ENCODE results near the gene RPS18. TPM values are rescaled to one million over a fixed set of nuclear protein-coding genes. Genes with fewer than 3 reads are reported as not detected.

RPS18 gene
- total and polyA plus RNA-seq, 2 of the 13 experiments (the other 11 are each of a cell fraction or from before 2014, with no cell fraction given): 3,896 to 5,806 TPM

DNA sequence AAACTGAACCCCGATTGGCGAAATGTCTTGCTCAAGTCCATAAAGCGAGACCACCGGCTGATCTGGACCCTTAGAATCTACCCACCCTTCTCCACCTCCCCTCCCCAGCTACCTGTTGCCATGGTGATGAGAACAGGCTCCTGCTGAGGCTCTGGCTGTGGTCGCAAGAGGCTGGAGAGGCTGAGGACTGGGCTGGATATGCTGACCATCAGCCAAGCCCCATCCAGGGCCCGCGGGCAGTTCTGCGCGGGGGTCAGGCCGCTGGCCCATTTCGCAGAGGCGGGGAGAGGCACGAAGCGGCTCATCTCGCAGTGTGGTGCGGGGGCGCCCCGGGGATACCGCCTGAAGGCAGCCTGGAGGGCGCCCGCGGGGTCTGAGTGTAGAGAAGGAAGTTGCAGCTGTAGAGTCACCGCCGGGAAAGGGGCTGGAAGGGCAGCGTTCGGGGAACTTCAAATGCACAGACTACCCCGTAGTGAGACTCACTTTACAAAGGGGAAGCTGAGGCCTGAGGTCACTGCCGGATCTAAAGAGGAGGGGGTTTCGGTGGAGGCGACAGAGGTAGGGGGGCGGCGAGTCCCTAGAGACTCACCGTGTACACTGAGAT, 41.3 kb downstream of the RPS18 start:
- Histone ChIP-seq H3K27me3 (ENCODE audit: control insufficient read depth in 1 of 2, insufficient read depth in 2 of 2, low read length in 2 of 2) (no peaks in the 10 kb centered on the region; a peak in 1 of 5 replicates), H3K36me3 (replicated peaks in 1 of 2; ENCODE audit: control insufficient read depth in 1 of 2, insufficient read depth in 2 of 2, low read length in 2 of 2) (0 out of 5 replicates have a peak, but pooled peaks cover 0 to 2% of the 10 kb centered on the region in 2 experiments), H2AFZ (ENCODE audit: low read length) (peak overlapping the region; percentile 38), H3K27ac (ENCODE audit: extremely low read length, insufficient read depth, low read length) (peak overlapping the region; percentile 83), H3K79me2 (ENCODE audit: insufficient read depth, low read length) (peaks cover 20% of the 10 kb centered on the region), H4K20me1 (ENCODE audit: insufficient read depth, low read length) (peaks cover 3% of the 10 kb centered on the region; the same call in 1 of the 2 replicates), H3K4me2 (ENCODE audit: low read depth, low read length) (peak overlapping the region; percentile 94), H3K4me3 (replicated peaks in 1 of 3; ENCODE audit: insufficient read depth in 1 of 3, low read depth in 2 of 3, low read length in 3 of 3) (peak overlapping the region; percentile 92 to 98 (median 98)), H3K4me1 (ENCODE audit: insufficient read depth, low read length) (peaks cover 25% of the 10 kb centered on the region), H3K9ac (ENCODE audit: insufficient read depth, low read depth, low read length) (peak overlapping the region; percentile 92), H3K9me3 (ENCODE audit: low read length) (no peaks in the 10 kb centered on the region)
- POLR2A ChIA-PET: interaction anchor here (0.6 to 2.7 kb wide), 10 partner anchors 11 to 341 kb away, joined by 3 to 40 read pairs (median 9); partner anchors contain the start of genes CUTA, PFDN6, PHF1 and RGL2
- DNase-seq (ENCODE audit: low spot score) (no peak), FAIRE-seq (no peak), ATAC-seq (peak; percentile 31)
- 1% methylated on average over 33 of the region's 33 CpGs for WGBS (ENCODE audit: low lambda C conversion rate)
- CTCF ChIA-PET (ENCODE audit: low intra/inter-chr PET ratio, low total read pairs): no interaction called here
- no TSS peak for BruUV-seq (replicated peaks)
- intact Hi-C loops (cut with micrococcal nuclease; ENCODE audit: unreplicated experiment): loop anchor here (5.0 kb wide), 1 partner anchor 41 kb away; the partner anchor contains the start of genes RPS18 and VPS52
- in situ Hi-C loops (cut with HindIII; ENCODE audit: extremely low pct_ligation_motif_present, low pct_unique_long_range_greater_than_20kb): no loop called here
- TF ChIP-seq, protein P1, sequence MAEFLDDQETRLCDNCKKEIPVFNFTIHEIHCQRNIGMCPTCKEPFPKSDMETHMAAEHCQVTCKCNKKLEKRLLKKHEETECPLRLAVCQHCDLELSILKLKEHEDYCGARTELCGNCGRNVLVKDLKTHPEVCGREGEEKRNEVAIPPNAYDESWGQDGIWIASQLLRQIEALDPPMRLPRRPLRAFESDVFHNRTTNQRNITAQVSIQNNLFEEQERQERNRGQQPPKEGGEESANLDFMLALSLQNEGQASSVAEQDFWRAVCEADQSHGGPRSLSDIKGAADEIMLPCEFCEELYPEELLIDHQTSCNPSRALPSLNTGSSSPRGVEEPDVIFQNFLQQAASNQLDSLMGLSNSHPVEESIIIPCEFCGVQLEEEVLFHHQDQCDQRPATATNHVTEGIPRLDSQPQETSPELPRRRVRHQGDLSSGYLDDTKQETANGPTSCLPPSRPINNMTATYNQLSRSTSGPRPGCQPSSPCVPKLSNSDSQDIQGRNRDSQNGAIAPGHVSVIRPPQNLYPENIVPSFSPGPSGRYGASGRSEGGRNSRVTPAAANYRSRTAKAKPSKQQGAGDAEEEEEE (CRISPR knock-in tag; IDR thresholded peaks at IDR 0.05; ENCODE audit: borderline replicate concordance): no peak; the same call in 1 of the 2 replicates
- no peak for TF ChIP-seq ATM (IDR thresholded peaks at IDR 0.05; ENCODE audit: borderline replicate concordance)
- TF ChIP-seq ONECUT2 (CRISPR knock-in tag; IDR thresholded peaks at IDR 0.05): no peak
- 0 out of 2 replicates have a peak, but pooled peaks have one; percentile 17 for TF ChIP-seq MEF2D (CRISPR knock-in tag; IDR thresholded peaks at IDR 0.05)
- TF ChIP-seq SP140L (CRISPR knock-in tag; IDR thresholded peaks at IDR 0.05; ENCODE audit: borderline replicate concordance): no peak
- TF ChIP-seq, protein P2, sequence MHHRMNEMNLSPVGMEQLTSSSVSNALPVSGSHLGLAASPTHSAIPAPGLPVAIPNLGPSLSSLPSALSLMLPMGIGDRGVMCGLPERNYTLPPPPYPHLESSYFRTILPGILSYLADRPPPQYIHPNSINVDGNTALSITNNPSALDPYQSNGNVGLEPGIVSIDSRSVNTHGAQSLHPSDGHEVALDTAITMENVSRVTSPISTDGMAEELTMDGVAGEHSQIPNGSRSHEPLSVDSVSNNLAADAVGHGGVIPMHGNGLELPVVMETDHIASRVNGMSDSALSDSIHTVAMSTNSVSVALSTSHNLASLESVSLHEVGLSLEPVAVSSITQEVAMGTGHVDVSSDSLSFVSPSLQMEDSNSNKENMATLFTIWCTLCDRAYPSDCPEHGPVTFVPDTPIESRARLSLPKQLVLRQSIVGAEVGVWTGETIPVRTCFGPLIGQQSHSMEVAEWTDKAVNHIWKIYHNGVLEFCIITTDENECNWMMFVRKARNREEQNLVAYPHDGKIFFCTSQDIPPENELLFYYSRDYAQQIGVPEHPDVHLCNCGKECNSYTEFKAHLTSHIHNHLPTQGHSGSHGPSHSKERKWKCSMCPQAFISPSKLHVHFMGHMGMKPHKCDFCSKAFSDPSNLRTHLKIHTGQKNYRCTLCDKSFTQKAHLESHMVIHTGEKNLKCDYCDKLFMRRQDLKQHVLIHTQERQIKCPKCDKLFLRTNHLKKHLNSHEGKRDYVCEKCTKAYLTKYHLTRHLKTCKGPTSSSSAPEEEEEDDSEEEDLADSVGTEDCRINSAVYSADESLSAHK (CRISPR knock-in tag; IDR thresholded peaks at IDR 0.05; ENCODE audit: borderline replicate concordance): no peak
- TF ChIP-seq KDM4B (CRISPR knock-in tag; IDR thresholded peaks at IDR 0.05): no peak
- no peak for TF ChIP-seq GATAD2A (CRISPR knock-in tag; IDR thresholded peaks at IDR 0.05)
- TF ChIP-seq ZNF296 (CRISPR knock-in tag; conservative IDR thresholded peaks at IDR 0.05): no peak
- peak; percentile 34 for TF ChIP-seq SRY (CRISPR knock-in tag; IDR thresholded peaks at IDR 0.05)
- no peak for TF ChIP-seq ZNF160 (CRISPR knock-in tag; IDR thresholded peaks at IDR 0.05)
- TF ChIP-seq, protein P3, sequence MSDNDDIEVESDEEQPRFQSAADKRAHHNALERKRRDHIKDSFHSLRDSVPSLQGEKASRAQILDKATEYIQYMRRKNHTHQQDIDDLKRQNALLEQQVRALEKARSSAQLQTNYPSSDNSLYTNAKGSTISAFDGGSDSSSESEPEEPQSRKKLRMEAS (IDR thresholded peaks at IDR 0.05): no peak
- TF ChIP-seq, protein P4, sequence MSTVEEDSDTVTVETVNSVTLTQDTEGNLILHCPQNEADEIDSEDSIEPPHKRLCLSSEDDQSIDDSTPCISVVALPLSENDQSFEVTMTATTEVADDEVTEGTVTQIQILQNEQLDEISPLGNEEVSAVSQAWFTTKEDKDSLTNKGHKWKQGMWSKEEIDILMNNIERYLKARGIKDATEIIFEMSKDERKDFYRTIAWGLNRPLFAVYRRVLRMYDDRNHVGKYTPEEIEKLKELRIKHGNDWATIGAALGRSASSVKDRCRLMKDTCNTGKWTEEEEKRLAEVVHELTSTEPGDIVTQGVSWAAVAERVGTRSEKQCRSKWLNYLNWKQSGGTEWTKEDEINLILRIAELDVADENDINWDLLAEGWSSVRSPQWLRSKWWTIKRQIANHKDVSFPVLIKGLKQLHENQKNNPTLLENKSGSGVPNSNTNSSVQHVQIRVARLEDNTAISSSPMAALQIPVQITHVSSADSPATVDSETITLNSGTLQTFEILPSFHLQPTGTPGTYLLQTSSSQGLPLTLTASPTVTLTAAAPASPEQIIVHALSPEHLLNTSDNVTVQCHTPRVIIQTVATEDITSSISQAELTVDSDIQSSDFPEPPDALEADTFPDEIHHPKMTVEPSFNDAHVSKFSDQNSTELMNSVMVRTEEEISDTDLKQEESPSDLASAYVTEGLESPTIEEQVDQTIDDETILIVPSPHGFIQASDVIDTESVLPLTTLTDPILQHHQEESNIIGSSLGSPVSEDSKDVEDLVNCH (CRISPR knock-in tag; IDR thresholded peaks at IDR 0.05): no peak
- TF ChIP-seq CEBPG (CRISPR knock-in tag; IDR thresholded peaks at IDR 0.05): no peak
- peak; percentile 17; the same call in 1 of the 2 replicates for TF ChIP-seq ZMYM3 (CRISPR knock-in tag; IDR thresholded peaks at IDR 0.05)
- TF ChIP-seq, protein P5, sequence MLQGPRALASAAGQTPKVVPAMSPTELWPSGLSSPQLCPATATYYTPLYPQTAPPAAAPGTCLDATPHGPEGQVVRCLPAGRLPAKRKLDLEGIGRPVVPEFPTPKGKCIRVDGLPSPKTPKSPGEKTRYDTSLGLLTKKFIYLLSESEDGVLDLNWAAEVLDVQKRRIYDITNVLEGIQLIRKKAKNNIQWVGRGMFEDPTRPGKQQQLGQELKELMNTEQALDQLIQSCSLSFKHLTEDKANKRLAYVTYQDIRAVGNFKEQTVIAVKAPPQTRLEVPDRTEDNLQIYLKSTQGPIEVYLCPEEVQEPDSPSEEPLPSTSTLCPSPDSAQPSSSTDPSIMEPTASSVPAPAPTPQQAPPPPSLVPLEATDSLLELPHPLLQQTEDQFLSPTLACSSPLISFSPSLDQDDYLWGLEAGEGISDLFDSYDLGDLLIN (CRISPR knock-in tag; IDR thresholded peaks at IDR 0.05; ENCODE audit: borderline replicate concordance): no peak
- no peak for TF ChIP-seq ZNF790 (CRISPR knock-in tag; IDR thresholded peaks at IDR 0.05; ENCODE audit: borderline replicate concordance)

Measured in HepG2 (cell line).